BJ (cell line): ENCODE measurements around the gene LRP1B. TPM values are rescaled to one million over a fixed set of nuclear protein-coding genes. Genes with fewer than 3 reads are reported as not detected.

Experiments used
- CTCF ChIA-PET: fragments of 350-600 bp; formaldehyde crosslinking; extraction: SDS; loops from one replicate; lab custom pipeline; 2021; ENCODE audit warnings: antibody characterized with exemption, inconsistent platforms; lab: Yijun Ruan, JAX
- POLR2A ChIA-PET: fragments of 300-600 bp; sonication (Branson Sonifier 250); formaldehyde crosslinking; extraction: SDS; loops from one replicate; lab custom pipeline; 2021; ENCODE audit warnings: antibody characterized with exemption; lab: Charles Lee
- DNase-seq: peaks from one replicate; pipeline ENCODE4 v3.0.0-alpha.2; 2011; ENCODE audit warnings: low read depth
- H3K27me3 ChIP-seq: 2 replicates; pipeline ENCODE4 v1.6.0; 2011; ENCODE audit warnings: low read length; ENCODE audit not compliant: control insufficient read depth, insufficient read depth
- H3K36me3 ChIP-seq: 2 replicates; pipeline ENCODE4 v1.5.1; 2011; ENCODE audit warnings: low read length; ENCODE audit not compliant: control insufficient read depth, insufficient read depth
- H3K4me3 ChIP-seq: 2 replicates; pipeline ENCODE4 v1.5.1; 2011; ENCODE audit warnings: low read depth, mild to moderate bottlenecking, control low read depth, low read length
- polyA plus RNA-seq: library from polyadenylated mRNA; depleted of rRNA; stranded (reverse); fragments of >200 nt; gene quantifications from 2 replicates; pipeline ENCODE4 v1.2.3, GENCODE V29; 2011
- TF ChIP-seq, protein P1 (sequence below): IDR thresholded peaks from 2 replicates; pipeline ENCODE4 v1.5.1; 2011; ENCODE audit warnings: low read depth, mild to moderate bottlenecking, control low read depth, inconsistent platforms, low read length, moderate library complexity; ENCODE audit not compliant: insufficient read depth

The LRP1B gene
- polyA plus RNA-seq, 1 experiment, result 0.04 TPM

DNA sequence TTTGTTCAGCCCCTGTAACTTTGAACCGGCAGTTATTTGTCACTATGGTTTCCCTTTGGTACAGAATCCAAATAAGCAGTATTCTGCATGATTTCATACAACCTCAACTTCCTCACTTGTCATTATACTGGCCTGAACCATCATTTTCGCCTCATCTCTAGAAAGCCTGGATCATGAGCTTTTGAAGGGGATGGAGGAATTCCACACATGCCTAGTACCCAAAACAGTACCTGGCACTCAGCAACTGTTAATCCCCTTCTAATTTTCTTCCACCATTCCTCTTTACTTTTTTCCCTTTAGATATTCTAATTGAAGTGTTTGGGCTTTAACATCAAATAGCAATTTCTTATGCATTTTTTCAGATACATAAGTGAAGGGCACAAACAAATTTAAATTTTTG lies 1776.3 kb downstream of the LRP1B start:
- H3K36me3 ChIP-seq, result no peaks in the 10 kb centered on the region
- TF ChIP-seq, protein P1, sequence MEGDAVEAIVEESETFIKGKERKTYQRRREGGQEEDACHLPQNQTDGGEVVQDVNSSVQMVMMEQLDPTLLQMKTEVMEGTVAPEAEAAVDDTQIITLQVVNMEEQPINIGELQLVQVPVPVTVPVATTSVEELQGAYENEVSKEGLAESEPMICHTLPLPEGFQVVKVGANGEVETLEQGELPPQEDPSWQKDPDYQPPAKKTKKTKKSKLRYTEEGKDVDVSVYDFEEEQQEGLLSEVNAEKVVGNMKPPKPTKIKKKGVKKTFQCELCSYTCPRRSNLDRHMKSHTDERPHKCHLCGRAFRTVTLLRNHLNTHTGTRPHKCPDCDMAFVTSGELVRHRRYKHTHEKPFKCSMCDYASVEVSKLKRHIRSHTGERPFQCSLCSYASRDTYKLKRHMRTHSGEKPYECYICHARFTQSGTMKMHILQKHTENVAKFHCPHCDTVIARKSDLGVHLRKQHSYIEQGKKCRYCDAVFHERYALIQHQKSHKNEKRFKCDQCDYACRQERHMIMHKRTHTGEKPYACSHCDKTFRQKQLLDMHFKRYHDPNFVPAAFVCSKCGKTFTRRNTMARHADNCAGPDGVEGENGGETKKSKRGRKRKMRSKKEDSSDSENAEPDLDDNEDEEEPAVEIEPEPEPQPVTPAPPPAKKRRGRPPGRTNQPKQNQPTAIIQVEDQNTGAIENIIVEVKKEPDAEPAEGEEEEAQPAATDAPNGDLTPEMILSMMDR, result no peak
- no peak overlapping the region for H3K4me3 ChIP-seq
- no peak for DNase-seq
- H3K27me3 ChIP-seq, result no peaks in the 10 kb centered on the region
- ChIA-PET CTCF (no interaction called here), POLR2A (no interaction called here)

DNA sequence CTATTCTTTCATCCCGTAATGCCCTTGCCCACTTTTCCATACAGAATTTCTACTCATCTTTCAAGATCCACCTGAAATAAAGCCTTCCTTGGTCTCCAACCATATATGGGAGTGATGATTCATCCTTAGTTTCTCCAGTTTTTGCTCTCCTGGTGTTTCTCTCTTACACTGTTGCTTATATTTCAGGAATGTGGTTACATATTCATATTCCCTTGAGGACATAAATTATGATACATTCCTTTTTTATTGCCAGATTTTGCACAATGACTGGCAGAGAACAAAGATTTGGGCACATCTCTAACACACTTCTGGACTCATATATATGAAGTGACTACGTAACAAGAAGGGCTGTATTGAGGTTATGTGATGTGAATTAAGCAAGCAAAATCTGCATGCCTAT lies 1777.3 kb downstream of the LRP1B start:
- DNase-seq, result no peak
- Histone ChIP-seq H3K36me3 (no peaks in the 10 kb centered on the region), H3K4me3 (no peak overlapping the region), H3K27me3 (no peaks in the 10 kb centered on the region)
- TF ChIP-seq, protein P1, result no peak
- ChIA-PET CTCF (interaction anchor here (0.8 kb wide), 1 partner anchor 10 kb away, joined by 4 read pairs; no protein-coding TSS in a partner anchor), POLR2A (no interaction called here)

DNA sequence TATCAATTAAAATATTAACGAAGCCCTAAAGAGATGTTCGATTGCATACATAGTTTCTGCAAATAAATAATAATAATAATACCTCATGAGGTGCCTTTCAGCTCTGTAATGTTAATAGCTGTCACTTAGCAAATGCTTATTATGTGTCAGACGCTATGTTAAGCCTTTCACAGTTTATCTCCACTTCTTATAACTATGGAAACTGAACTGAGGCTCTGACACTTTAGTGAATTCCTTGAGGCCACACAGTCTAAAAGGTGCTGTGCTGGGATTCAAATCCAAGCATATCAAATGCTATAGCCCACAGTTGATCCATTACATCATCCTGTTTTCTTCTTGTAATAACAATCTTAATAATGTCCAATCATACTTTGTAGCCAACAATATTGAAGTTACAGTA lies 1779.1 kb downstream of the LRP1B start:
- CTCF ChIA-PET, result no interaction called here
- no peaks in the 10 kb centered on the region for H3K27me3 ChIP-seq
- POLR2A ChIA-PET, result no interaction called here
- no peaks in the 10 kb centered on the region for H3K36me3 ChIP-seq
- DNase-seq, result no peak
- no peak overlapping the region for H3K4me3 ChIP-seq
- TF ChIP-seq, protein P1, result no peak

DNA sequence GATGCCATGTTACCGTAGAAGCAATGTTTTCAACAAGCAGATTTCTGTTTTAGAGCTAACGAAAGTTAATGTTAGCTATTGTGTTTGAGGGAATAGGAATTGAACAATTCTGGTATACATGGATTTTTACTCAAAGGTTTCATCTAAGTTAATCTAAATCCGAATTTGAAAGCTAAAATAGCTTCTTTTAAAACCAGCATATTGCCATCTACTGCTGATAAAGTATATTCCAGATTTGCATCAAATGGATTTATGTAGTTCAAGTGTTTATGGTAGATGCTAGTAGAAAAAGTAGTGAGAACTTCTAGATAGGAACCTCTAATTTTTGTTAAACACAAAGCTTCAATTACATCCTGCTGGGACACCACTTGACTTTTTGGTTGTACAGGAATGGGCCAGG lies 1781.1 kb downstream of the LRP1B start:
- POLR2A ChIA-PET, result no interaction called here
- CTCF ChIA-PET, result no interaction called here
- DNase-seq, result no peak
- H3K4me3 ChIP-seq, result no peak overlapping the region
- TF ChIP-seq, protein P1, result no peak
- no peaks in the 10 kb centered on the region for H3K27me3 ChIP-seq
- H3K36me3 ChIP-seq, result no peaks in the 10 kb centered on the region

DNA sequence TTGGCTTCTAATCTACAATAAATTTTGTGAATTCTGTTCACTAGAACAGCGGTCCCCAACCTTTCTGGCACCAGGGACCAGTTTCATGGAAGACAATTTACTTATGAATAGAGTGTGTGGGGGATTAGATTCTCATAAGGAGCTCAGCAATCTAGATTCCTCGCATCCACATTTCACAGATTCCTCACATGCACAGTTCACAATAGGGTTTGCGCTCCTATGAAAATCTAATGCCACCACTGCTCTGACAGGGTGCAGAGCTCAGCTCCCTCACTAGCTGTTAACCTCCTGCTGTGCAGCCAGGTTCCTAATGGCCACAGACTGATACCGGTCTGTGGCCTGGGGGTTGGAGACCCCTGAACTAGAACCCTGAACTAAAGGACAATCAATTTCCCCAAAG lies 1782.0 kb downstream of the LRP1B start:
- Histone ChIP-seq H3K4me3 (no peak overlapping the region), H3K27me3 (no peaks in the 10 kb centered on the region), H3K36me3 (no peaks in the 10 kb centered on the region)
- DNase-seq, result no peak
- TF ChIP-seq, protein P1, result no peak
- ChIA-PET POLR2A (no interaction called here), CTCF (no interaction called here)
